Coronary artery (tissue), 2 donors: ENCODE measurements around the gene CIRBP.
A peak's percentile ranks its signal among the peaks of the same experiment; 100 is the strongest.

Experiments
- DNase-seq: peaks from one replicate; pipeline ENCODE4 v3.0.0-alpha.2; 2017; ENCODE audit warnings: low spot score
- H3K27ac ChIP-seq, 2 donors: fragments of 200-600 bp; sonication (generic); one replicate each; pipeline ENCODE4 v1.5.1; 2016 to 2019
- H3K4me3 ChIP-seq: fragments of 200-600 bp; sonication (generic); 2 replicates; pipeline ENCODE4 v1.5.1; 2016; ENCODE audit warnings: mild to moderate bottlenecking, moderate library complexity
- CTCF ChIP-seq: fragments of 200-600 bp; sonication (generic); IDR thresholded peaks from one replicate; pipeline ENCODE4 v1.5.1; 2019; ENCODE audit warnings: antibody characterized with exemption

Gene CIRBP

GRCh38 chr19:1259876-1260748, 9.0 kb upstream of the CIRBP start:
- no peak for TF ChIP-seq CTCF
- peak overlapping the region; percentile 93 for H3K4me3 ChIP-seq
- peak; percentile 82 for DNase-seq
- H3K27ac ChIP-seq: peak overlapping the region; percentile 88 to 99

GRCh38 chr19:1260749-1261537, 8.2 kb upstream of the CIRBP start:
- H3K27ac ChIP-seq: peak overlapping the region; percentile 88 to 99
- peak; percentile 97 for DNase-seq
- TF ChIP-seq CTCF: no peak
- peak overlapping the region; percentile 93 for H3K4me3 ChIP-seq

- TF ChIP-seq CTCF: no peak
- H3K4me3 ChIP-seq: peak overlapping the region; percentile 93
- peak overlapping the region; percentile 78 to 99 for H3K27ac ChIP-seq
- no peak for DNase-seq
Observed at GRCh38 chr19:1261538-1261797, 7.7 kb upstream of the CIRBP start.

GRCh38 chr19:1261798-1262622, 7.1 kb upstream of the CIRBP start:
- peak; percentile 92 for DNase-seq
- H3K27ac ChIP-seq: peak overlapping the region; percentile 78 to 99
- TF ChIP-seq CTCF: no peak
- peak overlapping the region; percentile 93 for H3K4me3 ChIP-seq

GRCh38 chr19:1262623-1263123, 6.5 kb upstream of the CIRBP start:
- Histone ChIP-seq H3K27ac (peak overlapping the region; percentile 78 to 99), H3K4me3 (peak overlapping the region; percentile 93)
- no peak for TF ChIP-seq CTCF
- no peak for DNase-seq

GRCh38 chr19:1263188-1263587, 5.9 kb upstream of the CIRBP start:
- no peak for DNase-seq
- H3K4me3 ChIP-seq: no peak overlapping the region
- peak overlapping the region; percentile 78 to 99 for H3K27ac ChIP-seq
- TF ChIP-seq CTCF: no peak
